Omental fat pad (tissue), 4 donors: ENCODE measurements around the gene SLC16A1. TPM values are rescaled to one million over a fixed set of nuclear protein-coding genes. Genes with fewer than 3 reads are reported as not detected.

ENCODE experiments used
- ATAC-seq: fragments of 150-250 bp; one replicate; pipeline ENCODE4 v1.9.1; 2016; ENCODE audit warnings: mild to moderate bottlenecking, moderate library complexity; ENCODE audit not compliant: low FRiP score
- DNase-seq: peaks from one replicate; pipeline ENCODE4 v3.0.0-alpha.2; 2019; ENCODE audit warnings: low spot score
- CTCF ChIP-seq, 3 donors: fragments of 450-650 bp; IDR thresholded peaks; one replicate each; pipeline ENCODE4 v1.5.1; 2016 to 2017; ENCODE audit warnings: antibody characterized with exemption in 3 of 3, mild to moderate bottlenecking in 3 of 3, moderate library complexity in 2 of 3
- small RNA-seq: library from RNA; depleted of rRNA; stranded (forward); fragments of <200 nt; gene quantifications from one replicate; pipeline ENCODE3, GENCODE V24; 2016
- total RNA-seq, 4 donors: library from RNA; depleted of rRNA; stranded (reverse); fragments of >200 nt; gene quantifications; one replicate each; pipeline ENCODE4 v1.1.0, GENCODE V29; 2016

The SLC16A1 gene
- total RNA-seq, 4 donors from 2014 or later = 15.1 to 125 (median 78.3) TPM

GRCh38 chr1:112862753-112863426 lies 93.1 kb downstream of the SLC16A1 start:
- no peak for DNase-seq
- no peak for ATAC-seq
- no peak for TF ChIP-seq CTCF (IDR thresholded peaks at IDR 0.05)

Small RNAs within 50 kb of the gene (small RNA-seq; reads per million reads assigned to genes)
- not detected for gene AL390729.2

Other genes with a start within 250 kb of the SLC16A1 start
- 100 to 1,000 TPM; 219 to 307 (median 299) TPM for gene RHOC, start 249.1 kb downstream of the SLC16A1 start, total RNA-seq
- gene PPM1J, start 240.9 kb downstream of the SLC16A1 start, total RNA-seq = 1 to 10 TPM in 3 of 4 donors, under 1 TPM in 1; 0.63 to 1.7 (median 1.5) TPM
- 10 to 100 TPM; 11.9 to 24.6 (median 16.1) TPM for gene LRIG2, start 117.0 kb upstream of the SLC16A1 start, total RNA-seq